ENCODE measurements around the gene PTEN. TPM values are rescaled to one million over a fixed set of nuclear protein-coding genes. Genes with fewer than 3 reads are reported as not detected.
A peak's percentile ranks its signal among the peaks of the same experiment; 100 is the strongest.

PTEN gene
- total and polyA plus RNA-seq, 11 donors: 20.1 to 77.7 (median 60.0) TPM

DNA sequence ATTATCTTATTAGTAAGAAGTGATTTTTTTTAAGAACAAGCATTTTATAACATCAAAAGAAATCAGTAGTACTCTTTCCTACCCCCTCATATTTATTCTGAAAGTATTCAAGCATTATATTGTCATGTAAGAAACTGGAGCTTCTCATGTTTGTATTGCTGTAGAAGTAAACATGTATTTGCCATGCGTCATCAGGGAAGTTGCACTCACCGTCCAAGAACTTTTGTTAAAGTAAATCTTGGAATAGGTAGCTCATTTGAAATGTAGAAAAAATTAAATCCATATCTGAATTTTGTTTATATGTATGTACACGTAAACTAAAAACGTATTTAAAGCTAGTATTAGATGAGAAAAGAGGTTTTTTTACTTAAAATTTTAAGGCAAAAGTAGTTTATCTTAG, 96.8 kb downstream of the PTEN start:
- peaks cover 0 to 24% (median 7%) of the 10 kb centered on the region in 12 donors for H3K4me1 ChIP-seq

GRCh38 chr10:87961314-87961713, 97.9 kb downstream of the PTEN start:
- H3K36me3 ChIP-seq: peaks cover 0 to 86% (median 67%) of the 10 kb centered on the region in 9 donors
- intact Hi-C loops (cut with DNase I): loop anchor here in 1 of 10 donors (5.0 kb wide), 1 partner anchor 99 kb away; the partner anchor contains the start of genes KLLN and PTEN
- peak; percentile 61 to 84 (median 78) for ATAC-seq

More for the DNA sequence above, 96.8 kb downstream of the PTEN start:
- intact Hi-C loops (cut with DNase I): loop anchor here in 1 of 10 donors (5.0 kb wide), 1 partner anchor 98 kb away; the partner anchor contains the start of genes KLLN and PTEN
- H3K36me3 ChIP-seq: peaks cover 0 to 85% (median 66%) of the 10 kb centered on the region in 9 donors
- WGBS, 4 donors: 88 to 93% (median 92%) methylated on average over 4 of the region's 4 CpGs
- no peaks in the 10 kb centered on the region for H3K27me3 ChIP-seq
- no peak overlapping the region for H3K4me3 ChIP-seq
- ATAC-seq (no peak), DNase-seq (no peak)
- peaks cover 0 to 3% (median 0%) of the 10 kb centered on the region in 12 donors for H3K9me3 ChIP-seq
- peak overlapping the region in 1 of 12 donors; percentile 15 for H3K27ac ChIP-seq
- TF ChIP-seq POLR2A (IDR thresholded peaks at IDR 0.05): no peak
- TF ChIP-seq, protein P1, sequence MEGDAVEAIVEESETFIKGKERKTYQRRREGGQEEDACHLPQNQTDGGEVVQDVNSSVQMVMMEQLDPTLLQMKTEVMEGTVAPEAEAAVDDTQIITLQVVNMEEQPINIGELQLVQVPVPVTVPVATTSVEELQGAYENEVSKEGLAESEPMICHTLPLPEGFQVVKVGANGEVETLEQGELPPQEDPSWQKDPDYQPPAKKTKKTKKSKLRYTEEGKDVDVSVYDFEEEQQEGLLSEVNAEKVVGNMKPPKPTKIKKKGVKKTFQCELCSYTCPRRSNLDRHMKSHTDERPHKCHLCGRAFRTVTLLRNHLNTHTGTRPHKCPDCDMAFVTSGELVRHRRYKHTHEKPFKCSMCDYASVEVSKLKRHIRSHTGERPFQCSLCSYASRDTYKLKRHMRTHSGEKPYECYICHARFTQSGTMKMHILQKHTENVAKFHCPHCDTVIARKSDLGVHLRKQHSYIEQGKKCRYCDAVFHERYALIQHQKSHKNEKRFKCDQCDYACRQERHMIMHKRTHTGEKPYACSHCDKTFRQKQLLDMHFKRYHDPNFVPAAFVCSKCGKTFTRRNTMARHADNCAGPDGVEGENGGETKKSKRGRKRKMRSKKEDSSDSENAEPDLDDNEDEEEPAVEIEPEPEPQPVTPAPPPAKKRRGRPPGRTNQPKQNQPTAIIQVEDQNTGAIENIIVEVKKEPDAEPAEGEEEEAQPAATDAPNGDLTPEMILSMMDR (IDR thresholded peaks at IDR 0.05): no peak

GRCh38 chr10:87966459-87966858, 103.0 kb downstream of the PTEN start:
- Histone ChIP-seq H3K36me3 (peaks cover 0 to 51% (median 36%) of the 10 kb centered on the region in 9 donors), H3K4me3 (no peak overlapping the region), H3K4me1 (peaks cover 0 to 12% (median 3%) of the 10 kb centered on the region in 12 donors), H3K9me3 (peaks cover 0 to 3% (median 0%) of the 10 kb centered on the region in 12 donors), H3K27me3 (no peaks in the 10 kb centered on the region), H3K27ac (no peak overlapping the region)
- intact Hi-C loops (cut with DNase I): no loop called here
- TF ChIP-seq POLR2A (IDR thresholded peaks at IDR 0.05): no peak
- TF ChIP-seq, protein P1 (IDR thresholded peaks at IDR 0.05): no peak
- WGBS, 4 donors: 81 to 85% (median 83%) methylated on average over 2 of the region's 2 CpGs
- DNase-seq: no peak
- ATAC-seq: no peak

More at GRCh38 chr10:87961314-87961713, 97.9 kb downstream of the PTEN start:
- Histone ChIP-seq H3K9me3 (peaks cover 0 to 3% (median 0%) of the 10 kb centered on the region in 12 donors), H3K4me1 (peaks cover 0 to 23% (median 7%) of the 10 kb centered on the region in 12 donors), H3K27me3 (no peaks in the 10 kb centered on the region), H3K27ac (peak overlapping the region in 7 of 12 donors; percentile 0 to 49 (median 43)), H3K4me3 (no peak overlapping the region)
- TF ChIP-seq, protein P1 (IDR thresholded peaks at IDR 0.05): no peak
- TF ChIP-seq POLR2A (IDR thresholded peaks at IDR 0.05): no peak
- no peak for DNase-seq
- WGBS, 4 donors: 40 to 64% (median 45%) methylated on average over 2 of the region's 2 CpGs

GRCh38 chr10:87973635-87974034, 110.2 kb downstream of the PTEN start:
- TF ChIP-seq, protein P1 (IDR thresholded peaks at IDR 0.05): no peak
- no peak for TF ChIP-seq POLR2A (IDR thresholded peaks at IDR 0.05)
- Histone ChIP-seq H3K4me1 (peaks cover 0 to 8% (median 0%) of the 10 kb centered on the region in 12 donors), H3K27me3 (no peaks in the 10 kb centered on the region), H3K4me3 (no peak overlapping the region), H3K27ac (no peak overlapping the region), H3K36me3 (no peaks in the 10 kb centered on the region), H3K9me3 (no peaks in the 10 kb centered on the region)
- intact Hi-C loops (cut with DNase I): no loop called here
- ATAC-seq (no peak), DNase-seq (no peak)

Measured in heart left ventricle (tissue), 16 donors.